K562 (cell line): ENCODE data around the gene RNASE13. TPM values are rescaled to one million over a fixed set of nuclear protein-coding genes. Genes with fewer than 3 reads are reported as not detected.

Experiments used
- POLR2AphosphoS2 ChIP-seq: IDR thresholded peaks from 2 replicates; pipeline ENCODE4 v1.6.1; 2012; ENCODE audit warnings: low read length, improper control_type of control experiment
- RBFOX2 ChIP-seq: fragments of 200-400 bp; formaldehyde crosslinking; IDR thresholded peaks from 2 replicates; pipeline ENCODE4 v1.6.1; 2017; ENCODE audit warnings: low read depth, mild to moderate bottlenecking, low read length, moderate library complexity
- RREB1 ChIP-seq: fragments of 250-450 bp; sonication (Bioruptor Pico); IDR thresholded peaks from 2 replicates; pipeline ENCODE4 v1.4.0; 2020
- SMAD2 ChIP-seq: fragments of 150-350 bp; IDR thresholded peaks from 2 replicates; pipeline ENCODE4 v1.6.1; 2014; ENCODE audit warnings: low read depth, mild to moderate bottlenecking, low read length
- ZC3H4 ChIP-seq: sonication (generic); formaldehyde crosslinking; IDR thresholded peaks from 2 replicates; pipeline ENCODE4 v1.9.0; 2021; ENCODE audit warnings: missing genetic modification reagents, borderline replicate concordance
- polyA plus RNA-seq, 8 experiments: library from polyadenylated mRNA; depleted of rRNA in 4 of 8; stranded (reverse) in 5 of 8; unstranded in 3 of 8; fragments of >200 nt; fragmentation: Nextera tagmentation in 2 of 8; fragmentation: Illumina TruSeq in 1 of 8; extraction: Ambion mirVana in 2 of 8; extraction: Trizol in 1 of 8; gene quantifications; 2 replicates each; pipeline versions ENCODE4 v1.2.1 to v1.2.3, GENCODE V29; 2011 to 2014; ENCODE audit warnings: inconsistent platforms in 1 of 8, missing spikeins in 1 of 8
- total RNA-seq, 7 experiments: library from RNA; depleted of rRNA in 6 of 7; stranded (reverse); fragments of >200 nt in 6 of 7; fragmentation: Illumina TruSeq in 2 of 7; extraction: Trizol in 2 of 7; gene quantifications; 2 replicates each; pipeline versions ENCODE4 v1.2.1 to v1.2.3, GENCODE V29; 2011 to 2021; ENCODE audit warnings: low replicate concordance in 1 of 7
- TF ChIP-seq, protein P1 (sequence below): sonication (generic); formaldehyde crosslinking; IDR thresholded peaks from 2 replicates; pipeline ENCODE4 v1.8.0; 2022; ENCODE audit warnings: missing genetic modification reagents, mild to moderate bottlenecking, borderline replicate concordance
- TF ChIP-seq, protein P2 (sequence below): fragments of 450-650 bp; IDR thresholded peaks from 2 replicates; pipeline ENCODE4 v1.6.1; 2016; ENCODE audit warnings: low read depth
- TF ChIP-seq, protein P3 (sequence below): fragments of 450-650 bp; conservative IDR thresholded peaks from 2 replicates; pipeline ENCODE4 v1.6.1; 2016; ENCODE audit warnings: missing genetic modification characterization, low read depth, mild to moderate bottlenecking, missing compliant biosample characterization, moderate library complexity

The RNASE13 gene
- total and polyA plus RNA-seq, 9 of the 15 experiments (the other 6 are each of a cell fraction or from before 2014, with no cell fraction given), result not detected

DNA sequence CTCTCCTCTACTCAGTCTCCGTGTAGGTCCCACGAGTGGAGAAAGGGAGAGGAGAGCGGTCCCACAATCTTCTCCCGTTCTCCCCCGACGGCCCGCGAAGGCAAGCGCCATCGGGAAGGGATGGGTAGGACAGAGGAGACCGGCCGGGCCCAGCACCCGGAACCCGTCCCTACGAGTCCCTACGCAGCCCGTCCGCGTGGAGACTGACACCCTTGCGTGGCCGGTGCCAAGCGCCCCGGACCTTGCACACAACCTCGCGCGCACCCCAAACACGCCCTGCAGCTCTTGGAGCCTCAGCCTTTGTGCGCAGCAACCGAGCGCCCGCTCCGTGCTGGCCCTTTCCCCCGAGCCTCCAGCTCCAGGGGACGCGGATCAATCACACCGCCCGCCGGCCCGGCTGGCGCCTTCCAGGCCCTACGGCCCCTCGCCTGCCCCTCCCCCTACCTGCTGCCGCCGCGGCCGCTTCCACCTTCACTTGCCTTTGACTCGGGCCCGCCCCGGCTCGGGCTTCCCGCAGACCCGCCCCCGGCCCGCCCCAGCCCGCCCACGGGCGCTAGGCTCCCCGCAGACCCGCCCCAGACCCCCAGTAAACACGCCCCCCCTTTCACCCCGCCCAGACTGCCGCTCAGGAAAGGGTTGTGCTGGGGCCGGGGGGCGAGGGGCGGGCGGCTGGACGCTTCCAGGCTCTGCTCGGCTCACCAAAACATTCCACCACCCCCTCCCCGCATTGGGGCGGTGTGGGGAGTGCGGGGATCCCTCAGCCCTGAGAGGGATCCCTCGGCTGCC is 9.8 kb downstream of the RNASE13 start, which contains the start of gene NDRG2 (continued):
- TF ChIP-seq RBFOX2 (peak; percentile 79), POLR2AphosphoS2 (no peak), SMAD2 (no peak), ZC3H4 (CRISPR knock-in tag) (no peak), RREB1 (CRISPR knock-in tag) (0 out of 2 replicates have a peak, but pooled peaks have one; percentile 39)
- TF ChIP-seq, protein P1, sequence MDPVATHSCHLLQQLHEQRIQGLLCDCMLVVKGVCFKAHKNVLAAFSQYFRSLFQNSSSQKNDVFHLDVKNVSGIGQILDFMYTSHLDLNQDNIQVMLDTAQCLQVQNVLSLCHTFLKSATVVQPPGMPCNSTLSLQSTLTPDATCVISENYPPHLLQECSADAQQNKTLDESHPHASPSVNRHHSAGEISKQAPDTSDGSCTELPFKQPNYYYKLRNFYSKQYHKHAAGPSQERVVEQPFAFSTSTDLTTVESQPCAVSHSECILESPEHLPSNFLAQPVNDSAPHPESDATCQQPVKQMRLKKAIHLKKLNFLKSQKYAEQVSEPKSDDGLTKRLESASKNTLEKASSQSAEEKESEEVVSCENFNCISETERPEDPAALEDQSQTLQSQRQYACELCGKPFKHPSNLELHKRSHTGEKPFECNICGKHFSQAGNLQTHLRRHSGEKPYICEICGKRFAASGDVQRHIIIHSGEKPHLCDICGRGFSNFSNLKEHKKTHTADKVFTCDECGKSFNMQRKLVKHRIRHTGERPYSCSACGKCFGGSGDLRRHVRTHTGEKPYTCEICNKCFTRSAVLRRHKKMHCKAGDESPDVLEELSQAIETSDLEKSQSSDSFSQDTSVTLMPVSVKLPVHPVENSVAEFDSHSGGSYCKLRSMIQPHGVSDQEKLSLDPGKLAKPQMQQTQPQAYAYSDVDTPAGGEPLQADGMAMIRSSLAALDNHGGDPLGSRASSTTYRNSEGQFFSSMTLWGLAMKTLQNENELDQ (CRISPR knock-in tag), result no peak
- TF ChIP-seq, protein P2, sequence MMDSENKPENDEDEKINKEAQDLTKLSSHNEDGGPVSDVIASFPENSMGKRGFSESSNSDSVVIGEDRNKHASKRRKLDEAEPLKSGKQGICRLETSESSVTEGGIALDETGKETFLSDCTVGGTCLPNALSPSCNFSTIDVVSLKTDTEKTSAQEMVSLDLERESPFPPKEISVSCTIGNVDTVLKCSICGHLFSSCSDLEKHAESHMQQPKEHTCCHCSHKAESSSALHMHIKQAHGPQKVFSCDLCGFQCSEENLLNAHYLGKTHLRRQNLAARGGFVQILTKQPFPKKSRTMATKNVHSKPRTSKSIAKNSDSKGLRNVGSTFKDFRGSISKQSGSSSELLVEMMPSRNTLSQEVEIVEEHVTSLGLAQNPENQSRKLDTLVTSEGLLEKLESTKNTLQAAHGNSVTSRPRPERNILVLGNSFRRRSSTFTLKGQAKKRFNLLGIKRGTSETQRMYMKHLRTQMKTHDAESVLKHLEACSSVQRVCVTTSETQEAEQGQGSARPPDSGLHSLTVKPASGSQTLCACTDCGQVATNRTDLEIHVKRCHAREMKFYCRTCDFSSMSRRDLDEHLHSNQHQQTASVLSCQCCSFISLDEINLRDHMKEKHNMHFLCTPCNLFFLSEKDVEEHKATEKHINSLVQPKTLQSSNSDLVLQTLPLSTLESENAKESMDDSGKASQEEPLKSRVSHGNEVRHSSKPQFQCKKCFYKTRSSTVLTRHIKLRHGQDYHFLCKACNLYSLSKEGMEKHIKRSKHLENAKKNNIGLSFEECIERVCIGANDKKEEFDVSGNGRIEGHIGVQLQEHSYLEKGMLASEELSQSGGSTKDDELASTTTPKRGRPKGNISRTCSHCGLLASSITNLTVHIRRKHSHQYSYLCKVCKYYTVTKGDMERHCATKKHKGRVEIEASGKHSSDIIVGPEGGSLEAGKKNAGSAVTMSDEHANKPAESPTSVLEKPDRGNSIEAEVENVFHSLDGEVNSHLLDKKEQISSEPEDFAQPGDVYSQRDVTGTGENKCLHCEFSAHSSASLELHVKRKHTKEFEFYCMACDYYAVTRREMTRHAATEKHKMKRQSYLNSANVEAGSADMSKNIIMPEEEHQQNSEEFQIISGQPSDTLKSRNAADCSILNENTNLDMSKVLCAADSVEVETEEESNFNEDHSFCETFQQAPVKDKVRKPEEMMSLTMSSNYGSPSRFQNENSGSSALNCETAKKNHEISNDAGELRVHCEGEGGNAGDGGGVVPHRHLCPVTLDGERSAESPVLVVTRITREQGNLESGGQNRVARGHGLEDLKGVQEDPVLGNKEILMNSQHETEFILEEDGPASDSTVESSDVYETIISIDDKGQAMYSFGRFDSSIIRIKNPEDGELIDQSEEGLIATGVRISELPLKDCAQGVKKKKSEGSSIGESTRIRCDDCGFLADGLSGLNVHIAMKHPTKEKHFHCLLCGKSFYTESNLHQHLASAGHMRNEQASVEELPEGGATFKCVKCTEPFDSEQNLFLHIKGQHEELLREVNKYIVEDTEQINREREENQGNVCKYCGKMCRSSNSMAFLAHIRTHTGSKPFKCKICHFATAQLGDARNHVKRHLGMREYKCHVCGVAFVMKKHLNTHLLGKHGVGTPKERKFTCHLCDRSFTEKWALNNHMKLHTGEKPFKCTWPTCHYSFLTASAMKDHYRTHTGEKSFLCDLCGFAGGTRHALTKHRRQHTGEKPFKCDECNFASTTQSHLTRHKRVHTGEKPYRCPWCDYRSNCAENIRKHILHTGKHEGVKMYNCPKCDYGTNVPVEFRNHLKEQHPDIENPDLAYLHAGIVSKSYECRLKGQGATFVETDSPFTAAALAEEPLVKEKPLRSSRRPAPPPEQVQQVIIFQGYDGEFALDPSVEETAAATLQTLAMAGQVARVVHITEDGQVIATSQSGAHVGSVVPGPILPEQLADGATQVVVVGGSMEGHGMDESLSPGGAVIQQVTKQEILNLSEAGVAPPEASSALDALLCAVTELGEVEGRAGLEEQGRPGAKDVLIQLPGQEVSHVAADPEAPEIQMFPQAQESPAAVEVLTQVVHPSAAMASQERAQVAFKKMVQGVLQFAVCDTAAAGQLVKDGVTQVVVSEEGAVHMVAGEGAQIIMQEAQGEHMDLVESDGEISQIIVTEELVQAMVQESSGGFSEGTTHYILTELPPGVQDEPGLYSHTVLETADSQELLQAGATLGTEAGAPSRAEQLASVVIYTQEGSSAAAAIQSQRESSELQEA, result no peak
- TF ChIP-seq, protein P3, sequence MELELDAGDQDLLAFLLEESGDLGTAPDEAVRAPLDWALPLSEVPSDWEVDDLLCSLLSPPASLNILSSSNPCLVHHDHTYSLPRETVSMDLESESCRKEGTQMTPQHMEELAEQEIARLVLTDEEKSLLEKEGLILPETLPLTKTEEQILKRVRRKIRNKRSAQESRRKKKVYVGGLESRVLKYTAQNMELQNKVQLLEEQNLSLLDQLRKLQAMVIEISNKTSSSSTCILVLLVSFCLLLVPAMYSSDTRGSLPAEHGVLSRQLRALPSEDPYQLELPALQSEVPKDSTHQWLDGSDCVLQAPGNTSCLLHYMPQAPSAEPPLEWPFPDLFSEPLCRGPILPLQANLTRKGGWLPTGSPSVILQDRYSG (tag), result no peak
